GM12878 (cell line): ENCODE results near the gene CEBPE. TPM values are rescaled to one million over a fixed set of nuclear protein-coding genes. Genes with fewer than 3 reads are reported as not detected.

Experiments used
- ATAC-seq: fragments of 200-7000 bp; cut with Tn5 transposase; 3 replicates; pipeline ENCODE4 v1.9.1; 2020; ENCODE audit warnings: mild to moderate bottlenecking, moderate library complexity
- BruUV-seq: library from RNA; stranded (reverse); fragments of 400-500 nt; replicated peaks from 2 replicates; lab custom pipeline; 2021; lab: Mats Ljungman, UMichigan
- CTCF ChIA-PET: fragments of 300-600 bp; sonication (Branson Sonifier 250); formaldehyde crosslinking; extraction: SDS; loops from one replicate; lab custom pipeline; 2021; ENCODE audit warnings: inconsistent platforms; lab: Yijun Ruan, JAX
- POLR2A ChIA-PET: fragments of 350-600 bp; formaldehyde crosslinking; extraction: SDS; loops from one replicate; lab custom pipeline; 2021; ENCODE audit warnings: inconsistent platforms; lab: Charles Lee
- RAD21 ChIA-PET: fragments of 300-600 bp; sonication (Branson Sonifier 250); formaldehyde crosslinking; loops from one replicate; lab custom pipeline; 2023; ENCODE audit warnings: antibody characterized with exemption; ENCODE audit not compliant: unreplicated experiment; lab: Charles Lee
- SMC1A ChIA-PET: fragments of 300-600 bp; sonication (Branson Sonifier 250); formaldehyde crosslinking; loops from one replicate; lab custom pipeline; 2023; ENCODE audit not compliant: unreplicated experiment, uncharacterized antibody; lab: Charles Lee
- DNase-seq: peaks from one replicate; pipeline ENCODE4 v3.0.0-alpha.2; 2011; ENCODE audit warnings: low read depth, low spot score
- FAIRE-seq: peaks from 3 replicates; lab custom pipeline; 2011; peaks lifted over from hg19 to GRCh38; lab: Jason Lieb, UNC
- H2AFZ ChIP-seq: 2 replicates; pipeline ENCODE4 v1.6.0; 2011; ENCODE audit warnings: low read depth, low read length, control low read depth; ENCODE audit not compliant: control insufficient read depth
- H3K27ac ChIP-seq: 2 replicates; pipeline ENCODE4 v1.5.1; 2011; ENCODE audit warnings: control low read depth; ENCODE audit not compliant: control insufficient read depth, insufficient read depth
- H3K27me3 ChIP-seq, 2 experiments: replicated peaks in 1 of 2; 2 replicates each; pipeline versions ENCODE4 v1.6.0 to v1.6.1; 2011; ENCODE audit warnings: low read length in 1 of 2; ENCODE audit not compliant: control insufficient read depth in 2 of 2, insufficient read depth in 2 of 2
- H3K36me3 ChIP-seq, 2 experiments: 2 replicates each; pipeline ENCODE4 v1.5.1; 2011; ENCODE audit warnings: low read length in 1 of 2; ENCODE audit not compliant: control insufficient read depth in 2 of 2, insufficient read depth in 2 of 2
- H3K4me1 ChIP-seq: 2 replicates; pipeline ENCODE4 v1.6.1; 2011; ENCODE audit warnings: mild to moderate bottlenecking, low read length, moderate library complexity, mixed read lengths; ENCODE audit not compliant: control insufficient read depth, insufficient read depth
- H3K4me2 ChIP-seq: 2 replicates; pipeline ENCODE4 v1.6.0; 2011; ENCODE audit warnings: control low read depth; ENCODE audit not compliant: control insufficient read depth, insufficient read depth
- H3K4me3 ChIP-seq: fragments of 200-600 bp; sonication (generic); 2 replicates; pipeline ENCODE4 v1.5.1; 2016
- H3K79me2 ChIP-seq: 2 replicates; pipeline ENCODE4 v1.6.0; 2011; ENCODE audit warnings: low read length; ENCODE audit not compliant: control insufficient read depth, insufficient read depth
- H3K9ac ChIP-seq: 2 replicates; pipeline ENCODE4 v1.8.0; 2011; ENCODE audit warnings: low read length, control low read depth, mixed read lengths; ENCODE audit not compliant: control insufficient read depth, insufficient read depth
- H3K9me3 ChIP-seq: replicated peaks from 3 replicates; pipeline ENCODE4 v1.5.1; 2011; ENCODE audit warnings: mild to moderate bottlenecking, low read length; ENCODE audit not compliant: control insufficient read depth, insufficient read depth
- H4K20me1 ChIP-seq: 2 replicates; pipeline ENCODE4 v1.6.0; 2011; ENCODE audit not compliant: control insufficient read depth, insufficient read depth
- CHD1 ChIP-seq: IDR thresholded peaks from 2 replicates; pipeline ENCODE4 v1.6.1; 2012; ENCODE audit warnings: low read depth, low read length, improper control_type of control experiment
- CHD4 ChIP-seq: fragments of 200-600 bp; sonication (generic); IDR thresholded peaks from 2 replicates; pipeline ENCODE4 v1.6.1; 2016; ENCODE audit warnings: mild to moderate bottlenecking
- HCFC1 ChIP-seq: fragments of 150-350 bp; IDR thresholded peaks from 2 replicates; pipeline ENCODE4 v1.6.1; 2014; ENCODE audit warnings: low read length
- HDAC6 ChIP-seq: fragments of 200-600 bp; sonication (generic); IDR thresholded peaks from one replicate; pipeline ENCODE4 v1.8.0; 2017; ENCODE audit warnings: antibody characterized with exemption; ENCODE audit not compliant: unreplicated experiment
- LARP7 ChIP-seq: fragments of 450-650 bp; IDR thresholded peaks from 2 replicates; pipeline ENCODE4 v1.6.1; 2017; ENCODE audit warnings: mild to moderate bottlenecking
- MYC ChIP-seq: IDR thresholded peaks from 2 replicates; pipeline ENCODE4 v1.6.1; 2011; ENCODE audit warnings: mild to moderate bottlenecking, low read length, moderate library complexity, inconsistent platforms; ENCODE audit not compliant: insufficient read depth, insufficient replicate concordance, insufficient read length, severe bottlenecking
- NFIC ChIP-seq: IDR thresholded peaks from 2 replicates; pipeline ENCODE4 v1.6.1; 2012; ENCODE audit warnings: low read depth, mild to moderate bottlenecking, inconsistent platforms, low read length, moderate library complexity
- RB1 ChIP-seq: fragments of 450-650 bp; formaldehyde crosslinking; IDR thresholded peaks from 2 replicates; pipeline ENCODE4 v1.6.1; 2017; ENCODE audit warnings: mild to moderate bottlenecking, borderline replicate concordance
- ZBED1 ChIP-seq: IDR thresholded peaks from 2 replicates; pipeline ENCODE4 v1.6.1; 2016; ENCODE audit warnings: borderline replicate concordance
- WGBS: methylation state at CpG from one replicate; pipeline ENCODE4 v1.1.6; 2016; ENCODE audit warnings: low lambda C conversion rate; ENCODE audit not compliant: insufficient replicate concordance, insufficient coverage; ENCODE audit errors: missing lambda C conversion rate; 5-methylcytosine and 5-hydroxymethylcytosine counted together
- in situ Hi-C: fragments of 300-500 bp; cut with MboI; formaldehyde crosslinking; loops from 9 replicates; pipeline ENCODE4 v1.14.3; 2018; ENCODE audit warnings: mixed read lengths
- intact Hi-C: fragments of 100-400 bp; cut with micrococcal nuclease; formaldehyde crosslinking; loops from one replicate; pipeline ENCODE4 v1.14.2; 2022; ENCODE audit not compliant: unreplicated experiment
- polyA plus RNA-seq, 11 experiments: library from polyadenylated mRNA; depleted of rRNA in 4 of 11; unstranded in 6 of 11; stranded (reverse) in 5 of 11; fragments of >200 nt; fragmentation: Nextera tagmentation in 4 of 11; fragmentation: Illumina TruSeq in 1 of 11; extraction: Ambion mirVana in 4 of 11; extraction: Trizol in 1 of 11; gene quantifications; 1 replicate in 1 of 11; 2 replicates in 10 of 11; pipeline versions ENCODE4 v1.2.1 to v1.2.3, GENCODE V29; 2011 to 2016; ENCODE audit warnings: inconsistent platforms in 2 of 11, missing spikeins in 2 of 11, low read depth in 1 of 11
- total RNA-seq, 4 experiments: library from RNA; depleted of rRNA in 3 of 4; stranded (reverse); fragments of >200 nt in 3 of 4; fragmentation: Illumina TruSeq in 1 of 4; extraction: Trizol in 1 of 4; gene quantifications; 2 replicates each; pipeline versions ENCODE4 v1.2.1 to v1.2.3, GENCODE V29; 2013 to 2021
- TF ChIP-seq, protein P1 (sequence below): IDR thresholded peaks from 2 replicates; pipeline ENCODE4 v1.6.1; 2012; ENCODE audit warnings: mild to moderate bottlenecking, low read depth, low read length
- TF ChIP-seq, protein P2 (sequence below): fragments of 450-650 bp; formaldehyde crosslinking; IDR thresholded peaks from 2 replicates; pipeline ENCODE4 v1.5.0; 2022; ENCODE audit warnings: mild to moderate bottlenecking, missing genetic modification characterization

CEBPE gene
- total and polyA plus RNA-seq, 10 of the 15 experiments (the other 5 are each of a cell fraction or from before 2014, with no cell fraction given), result 0.09 to 0.45 (median 0.24) TPM; not detected in 7

GRCh38 chr14:23101213-23101970 is 17.7 kb downstream of the CEBPE start:
- peaks cover 15% of the 10 kb centered on the region for H3K79me2 ChIP-seq

GRCh38 chr14:23099212-23099861 is 19.7 kb downstream of the CEBPE start:
- CTCF ChIA-PET, result interaction anchor here (0.6 to 5.8 kb wide), 5 partner anchors 11 to 176 kb away, joined by 3 to 28 read pairs (median 6); no protein-coding TSS in a partner anchor
- ATAC-seq (no peak), FAIRE-seq (no peak), DNase-seq (no peak)
- POLR2A ChIA-PET, result interaction anchor here (0.9 kb wide), 1 partner anchor 222 kb away, joined by 3 read pairs; the partner anchor contains the start of gene PABPN1
- H3K4me3 ChIP-seq, result no peak overlapping the region
- no peak overlapping the region for H3K9ac ChIP-seq
- no TSS peak for BruUV-seq
- WGBS, result over 99% methylated on average over 8 of the region's 10 CpGs
- H2AFZ ChIP-seq, result no peak overlapping the region
- H3K79me2 ChIP-seq, result peaks cover 31% of the 10 kb centered on the region
- SMC1A ChIA-PET, result interaction anchor here (1.4 kb wide), 1 partner anchor 9 kb away, joined by 3 read pairs; no protein-coding TSS in a partner anchor
- H3K4me2 ChIP-seq, result no peak overlapping the region
- 0 out of 2 replicates have a peak, but pooled peaks cover 3% of the 10 kb centered on the region for H3K4me1 ChIP-seq
- H3K27ac ChIP-seq, result no peak overlapping the region
- H3K27me3 ChIP-seq, result no peaks in the 10 kb centered on the region
- H4K20me1 ChIP-seq, result 0 out of 2 replicates have a peak, but pooled peaks cover 1% of the 10 kb centered on the region
- no peaks in the 10 kb centered on the region for H3K9me3 ChIP-seq
- intact Hi-C loops (no loop called here), in situ Hi-C loops (no loop called here)
- H3K36me3 ChIP-seq, result peaks cover 0 to 8% of the 10 kb centered on the region in 2 experiments; a peak in 1 of 4 replicates
- RAD21 ChIA-PET, result no interaction called here
- TF ChIP-seq RB1 (no peak), HCFC1 (no peak)
- TF ChIP-seq, protein P1, sequence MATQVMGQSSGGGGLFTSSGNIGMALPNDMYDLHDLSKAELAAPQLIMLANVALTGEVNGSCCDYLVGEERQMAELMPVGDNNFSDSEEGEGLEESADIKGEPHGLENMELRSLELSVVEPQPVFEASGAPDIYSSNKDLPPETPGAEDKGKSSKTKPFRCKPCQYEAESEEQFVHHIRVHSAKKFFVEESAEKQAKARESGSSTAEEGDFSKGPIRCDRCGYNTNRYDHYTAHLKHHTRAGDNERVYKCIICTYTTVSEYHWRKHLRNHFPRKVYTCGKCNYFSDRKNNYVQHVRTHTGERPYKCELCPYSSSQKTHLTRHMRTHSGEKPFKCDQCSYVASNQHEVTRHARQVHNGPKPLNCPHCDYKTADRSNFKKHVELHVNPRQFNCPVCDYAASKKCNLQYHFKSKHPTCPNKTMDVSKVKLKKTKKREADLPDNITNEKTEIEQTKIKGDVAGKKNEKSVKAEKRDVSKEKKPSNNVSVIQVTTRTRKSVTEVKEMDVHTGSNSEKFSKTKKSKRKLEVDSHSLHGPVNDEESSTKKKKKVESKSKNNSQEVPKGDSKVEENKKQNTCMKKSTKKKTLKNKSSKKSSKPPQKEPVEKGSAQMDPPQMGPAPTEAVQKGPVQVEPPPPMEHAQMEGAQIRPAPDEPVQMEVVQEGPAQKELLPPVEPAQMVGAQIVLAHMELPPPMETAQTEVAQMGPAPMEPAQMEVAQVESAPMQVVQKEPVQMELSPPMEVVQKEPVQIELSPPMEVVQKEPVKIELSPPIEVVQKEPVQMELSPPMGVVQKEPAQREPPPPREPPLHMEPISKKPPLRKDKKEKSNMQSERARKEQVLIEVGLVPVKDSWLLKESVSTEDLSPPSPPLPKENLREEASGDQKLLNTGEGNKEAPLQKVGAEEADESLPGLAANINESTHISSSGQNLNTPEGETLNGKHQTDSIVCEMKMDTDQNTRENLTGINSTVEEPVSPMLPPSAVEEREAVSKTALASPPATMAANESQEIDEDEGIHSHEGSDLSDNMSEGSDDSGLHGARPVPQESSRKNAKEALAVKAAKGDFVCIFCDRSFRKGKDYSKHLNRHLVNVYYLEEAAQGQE, result no peak
- TF ChIP-seq, protein P2, sequence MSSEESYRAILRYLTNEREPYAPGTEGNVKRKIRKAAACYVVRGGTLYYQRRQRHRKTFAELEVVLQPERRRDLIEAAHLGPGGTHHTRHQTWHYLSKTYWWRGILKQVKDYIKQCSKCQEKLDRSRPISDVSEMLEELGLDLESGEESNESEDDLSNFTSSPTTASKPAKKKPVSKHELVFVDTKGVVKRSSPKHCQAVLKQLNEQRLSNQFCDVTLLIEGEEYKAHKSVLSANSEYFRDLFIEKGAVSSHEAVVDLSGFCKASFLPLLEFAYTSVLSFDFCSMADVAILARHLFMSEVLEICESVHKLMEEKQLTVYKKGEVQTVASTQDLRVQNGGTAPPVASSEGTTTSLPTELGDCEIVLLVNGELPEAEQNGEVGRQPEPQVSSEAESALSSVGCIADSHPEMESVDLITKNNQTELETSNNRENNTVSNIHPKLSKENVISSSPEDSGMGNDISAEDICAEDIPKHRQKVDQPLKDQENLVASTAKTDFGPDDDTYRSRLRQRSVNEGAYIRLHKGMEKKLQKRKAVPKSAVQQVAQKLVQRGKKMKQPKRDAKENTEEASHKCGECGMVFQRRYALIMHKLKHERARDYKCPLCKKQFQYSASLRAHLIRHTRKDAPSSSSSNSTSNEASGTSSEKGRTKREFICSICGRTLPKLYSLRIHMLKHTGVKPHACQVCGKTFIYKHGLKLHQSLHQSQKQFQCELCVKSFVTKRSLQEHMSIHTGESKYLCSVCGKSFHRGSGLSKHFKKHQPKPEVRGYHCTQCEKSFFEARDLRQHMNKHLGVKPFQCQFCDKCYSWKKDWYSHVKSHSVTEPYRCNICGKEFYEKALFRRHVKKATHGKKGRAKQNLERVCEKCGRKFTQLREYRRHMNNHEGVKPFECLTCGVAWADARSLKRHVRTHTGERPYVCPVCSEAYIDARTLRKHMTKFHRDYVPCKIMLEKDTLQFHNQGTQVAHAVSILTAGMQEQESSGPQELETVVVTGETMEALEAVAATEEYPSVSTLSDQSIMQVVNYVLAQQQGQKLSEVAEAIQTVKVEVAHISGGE (CRISPR knock-in tag), result no peak

More at GRCh38 chr14:23101213-23101970, 17.7 kb downstream of the CEBPE start:
- no peak for DNase-seq
- in situ Hi-C loops, result no loop called here
- BruUV-seq, result no TSS peak
- no peak overlapping the region for H2AFZ ChIP-seq
- H3K4me2 ChIP-seq, result no peak overlapping the region
- H3K4me3 ChIP-seq, result no peak overlapping the region
- H3K9ac ChIP-seq, result no peak overlapping the region
- 0 out of 2 replicates have a peak, but pooled peaks cover 3% of the 10 kb centered on the region for H3K4me1 ChIP-seq
- peaks cover 0 to 8% of the 10 kb centered on the region in 2 experiments; a peak in 1 of 4 replicates for H3K36me3 ChIP-seq
- POLR2A ChIA-PET, result no interaction called here
- H3K27ac ChIP-seq, result no peak overlapping the region
- H3K9me3 ChIP-seq, result no peaks in the 10 kb centered on the region
- RAD21 ChIA-PET, result interaction anchor here (2.0 kb wide), 1 partner anchor 33 kb away, joined by 6 read pairs; no protein-coding TSS in a partner anchor
- TF ChIP-seq MYC (no peak), CHD4 (no peak), NFIC (no peak), LARP7 (no peak), HDAC6 (no peak), ZBED1 (no peak), CHD1 (no peak)
- no peaks in the 10 kb centered on the region for H3K27me3 ChIP-seq
- CTCF ChIA-PET, result interaction anchor here (1.5 to 5.8 kb wide), 4 partner anchors 19 to 43 kb away, joined by 5 to 28 read pairs (median 10); partner anchors contain the start of gene CDH24
- 68% methylated on average over 5 of the region's 6 CpGs for WGBS
- H4K20me1 ChIP-seq, result no peaks in the 10 kb centered on the region; the same call in 1 of the 2 replicates
- SMC1A ChIA-PET, result no interaction called here
- intact Hi-C loops, result no loop called here
- FAIRE-seq, result no peak
- no peak for ATAC-seq
